SK-N-SH treated with all-trans-retinoic acid at 6 μM for 48 hours (cell line): Measurements from ENCODE around the gene EPHA1.

Experiments
- BACH2 ChIP-seq: fragments of 250-450 bp; sonication (Bioruptor Pico); IDR thresholded peaks from 2 replicates; pipeline ENCODE4 v1.9.0; 2021; ENCODE audit warnings: mild to moderate bottlenecking, borderline replicate concordance
- PATZ1 ChIP-seq: fragments of 250-450 bp; sonication (Bioruptor Pico); IDR thresholded peaks from 2 replicates; pipeline ENCODE4 v1.8.0; 2020; ENCODE audit warnings: mild to moderate bottlenecking, moderate library complexity, borderline replicate concordance
- PPARA ChIP-seq: fragments of 250-450 bp; sonication (Bioruptor Pico); IDR thresholded peaks from 2 replicates; pipeline ENCODE4 v1.5.0; 2020; ENCODE audit warnings: mild to moderate bottlenecking, borderline replicate concordance
- ZC3H10 ChIP-seq: fragments of 250-450 bp; sonication (Bioruptor Pico); IDR thresholded peaks from 2 replicates; pipeline ENCODE4 v1.5.1; 2021; ENCODE audit warnings: mild to moderate bottlenecking, moderate library complexity
- ZFP3 ChIP-seq: fragments of 250-450 bp; sonication (Bioruptor Pico); IDR thresholded peaks from 2 replicates; pipeline ENCODE4 v1.5.0; 2020; ENCODE audit warnings: mild to moderate bottlenecking, moderate library complexity
- ZFP30 ChIP-seq: fragments of 450-650 bp; formaldehyde crosslinking; IDR thresholded peaks from 2 replicates; pipeline ENCODE4 v1.5.0; 2022; ENCODE audit warnings: mild to moderate bottlenecking, moderate library complexity
- ZNF565 ChIP-seq: fragments of 450-650 bp; formaldehyde crosslinking; conservative IDR thresholded peaks from 2 replicates; pipeline ENCODE4 v1.5.0; 2020; ENCODE audit warnings: low read depth, mild to moderate bottlenecking, moderate library complexity
- TF ChIP-seq, protein P1 (sequence below): fragments of 250-450 bp; sonication (Bioruptor Pico); IDR thresholded peaks from 2 replicates; pipeline ENCODE4 v1.5.1; 2020; ENCODE audit warnings: low read depth, mild to moderate bottlenecking, moderate library complexity

- TF ChIP-seq ZNF565 (CRISPR knock-in tag) (no peak), PATZ1 (CRISPR knock-in tag) (no peak), ZC3H10 (CRISPR knock-in tag) (no peak), BACH2 (CRISPR knock-in tag) (no peak), ZFP30 (CRISPR knock-in tag) (no peak), PPARA (CRISPR knock-in tag) (no peak), ZFP3 (CRISPR knock-in tag) (no peak)
- TF ChIP-seq, protein P1, sequence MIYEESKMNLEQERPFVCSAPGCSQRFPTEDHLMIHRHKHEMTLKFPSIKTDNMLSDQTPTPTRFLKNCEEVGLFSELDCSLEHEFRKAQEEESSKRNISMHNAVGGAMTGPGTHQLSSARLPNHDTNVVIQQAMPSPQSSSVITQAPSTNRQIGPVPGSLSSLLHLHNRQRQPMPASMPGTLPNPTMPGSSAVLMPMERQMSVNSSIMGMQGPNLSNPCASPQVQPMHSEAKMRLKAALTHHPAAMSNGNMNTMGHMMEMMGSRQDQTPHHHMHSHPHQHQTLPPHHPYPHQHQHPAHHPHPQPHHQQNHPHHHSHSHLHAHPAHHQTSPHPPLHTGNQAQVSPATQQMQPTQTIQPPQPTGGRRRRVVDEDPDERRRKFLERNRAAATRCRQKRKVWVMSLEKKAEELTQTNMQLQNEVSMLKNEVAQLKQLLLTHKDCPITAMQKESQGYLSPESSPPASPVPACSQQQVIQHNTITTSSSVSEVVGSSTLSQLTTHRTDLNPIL (CRISPR knock-in tag): no peak
These were observed 49.6 kb upstream of the EPHA1 start for GRCh38 chr7:143458263-143458662.
